Activated naive CD4-positive, alpha-beta T cell treated with anti-CD3 and anti-CD28 coated beads for 36 hours (primary cell): ENCODE results near the gene DNAJC13. TPM values are rescaled to one million over a fixed set of nuclear protein-coding genes. Genes with fewer than 3 reads are reported as not detected.
"Not testable (repeated sequence)": the region's sequence is repeated elsewhere in the genome, so short reads cannot be mapped to it uniquely, and the experiment has no call there.

Source experiments
- CTCF ChIA-PET: fragments of 350-600 bp; sonication (Branson Sonifier 250); formaldehyde crosslinking; loops from one replicate; lab custom pipeline; 2021; ENCODE audit warnings: antibody characterized with exemption; lab: Charles Lee
- DNase-seq: peaks from one replicate; pipeline ENCODE4 v3.0.0-alpha.2; 2020
- H3K27ac Mint-ChIP-seq: one replicate; pipeline ENCODE4 v1.8.0; 2021; ENCODE audit warnings: mild to moderate bottlenecking, mixed read lengths
- H3K27me3 Mint-ChIP-seq: one replicate; pipeline ENCODE4 v1.8.0; 2021; ENCODE audit warnings: low read depth, mixed read lengths
- H3K36me3 Mint-ChIP-seq: one replicate; pipeline ENCODE4 v1.8.0; 2021; ENCODE audit warnings: low read depth, mixed read lengths
- H3K4me1 Mint-ChIP-seq: one replicate; pipeline ENCODE4 v1.8.0; 2021; ENCODE audit warnings: low read depth, mixed read lengths
- H3K4me3 Mint-ChIP-seq: one replicate; pipeline ENCODE4 v1.8.0; 2021; ENCODE audit warnings: mild to moderate bottlenecking, moderate library complexity, mixed read lengths
- H3K9me3 Mint-ChIP-seq: one replicate; pipeline ENCODE4 v1.8.0; 2021; ENCODE audit warnings: mixed read lengths
- intact Hi-C: fragments of 100-400 bp; cut with micrococcal nuclease; formaldehyde crosslinking; loops from one replicate; pipeline ENCODE4 v1.15.1; 2023
- total RNA-seq, 2 experiments: library from RNA; stranded (reverse); gene quantifications; one replicate each; pipeline ENCODE4 v1.2.3, GENCODE V29; 2021

Gene DNAJC13
- total RNA-seq, 2 experiments from 2014 or later: 32.8 to 33.6 TPM

GRCh38 chr3:132555306-132556035, 138.2 kb downstream of the DNAJC13 start:
- CTCF ChIA-PET: no interaction called here
- Mint-ChIP-seq H3K36me3 (peaks cover 5% of the 10 kb centered on the region), H3K27ac (no peak overlapping the region), H3K4me1 (peaks cover 5% of the 10 kb centered on the region), H3K4me3 (no peak overlapping the region), H3K27me3 (no peaks in the 10 kb centered on the region), H3K9me3 (no peaks in the 10 kb centered on the region)
- intact Hi-C loops: no loop called here
- DNase-seq: no peak

- CTCF ChIA-PET, H3K4me1 Mint-ChIP-seq, H3K9me3 Mint-ChIP-seq, H3K27me3 Mint-ChIP-seq, H3K4me3 Mint-ChIP-seq, intact Hi-C loops, H3K27ac Mint-ChIP-seq, H3K36me3 Mint-ChIP-seq, DNase-seq: not testable (repeated sequence)
Observed at GRCh38 chr3:132556036-132556386, 138.7 kb downstream of the DNAJC13 start.

- Mint-ChIP-seq H3K4me3 (no peak overlapping the region), H3K9me3 (no peaks in the 10 kb centered on the region), H3K4me1 (no peaks in the 10 kb centered on the region), H3K36me3 (peaks cover 8% of the 10 kb centered on the region), H3K27ac (no peak overlapping the region), H3K27me3 (no peaks in the 10 kb centered on the region)
- intact Hi-C loops: no loop called here
- no peak for DNase-seq
- CTCF ChIA-PET: interaction anchor here (0.6 kb wide), 1 partner anchor 191 kb away, joined by 3 read pairs; no protein-coding TSS in a partner anchor
Observed at GRCh38 chr3:132556508-132557159, 139.3 kb downstream of the DNAJC13 start.

- DNase-seq: no peak
- peaks cover 3% of the 10 kb centered on the region for H3K9me3 Mint-ChIP-seq
- no peak overlapping the region for H3K27ac Mint-ChIP-seq
- H3K4me3 Mint-ChIP-seq: no peak overlapping the region
- peaks cover 15% of the 10 kb centered on the region for H3K36me3 Mint-ChIP-seq
- H3K27me3 Mint-ChIP-seq: no peaks in the 10 kb centered on the region
- CTCF ChIA-PET: no interaction called here
- H3K4me1 Mint-ChIP-seq: no peaks in the 10 kb centered on the region
- intact Hi-C loops: no loop called here
Observed at GRCh38 chr3:132561003-132561402, 143.7 kb downstream of the DNAJC13 start.

- no peaks in the 10 kb centered on the region for H3K4me1 Mint-ChIP-seq
- peaks cover 3% of the 10 kb centered on the region for H3K9me3 Mint-ChIP-seq
- CTCF ChIA-PET: interaction anchor here (1.3 kb wide), 1 partner anchor 78 kb away, joined by 3 read pairs; no protein-coding TSS in a partner anchor
- H3K27ac Mint-ChIP-seq: no peak overlapping the region
- intact Hi-C loops: no loop called here
- H3K36me3 Mint-ChIP-seq: peaks cover 13% of the 10 kb centered on the region
- H3K4me3 Mint-ChIP-seq: no peak overlapping the region
- no peak for DNase-seq
- no peaks in the 10 kb centered on the region for H3K27me3 Mint-ChIP-seq
Observed at GRCh38 chr3:132563420-132564069, 146.2 kb downstream of the DNAJC13 start.

GRCh38 chr3:132564070-132564465, 146.8 kb downstream of the DNAJC13 start:
- Mint-ChIP-seq H3K27ac (no peak overlapping the region), H3K4me3 (no peak overlapping the region), H3K27me3 (no peaks in the 10 kb centered on the region), H3K36me3 (peaks cover 16% of the 10 kb centered on the region), H3K9me3 (peaks cover 3% of the 10 kb centered on the region), H3K4me1 (peaks cover 2% of the 10 kb centered on the region)
- no peak for DNase-seq
- intact Hi-C loops: no loop called here
- CTCF ChIA-PET: no interaction called here

- Mint-ChIP-seq H3K27ac (no peak overlapping the region), H3K9me3 (peaks cover 1% of the 10 kb centered on the region), H3K4me1 (peaks cover 9% of the 10 kb centered on the region), H3K4me3 (no peak overlapping the region), H3K36me3 (peaks cover 36% of the 10 kb centered on the region), H3K27me3 (no peaks in the 10 kb centered on the region)
- CTCF ChIA-PET: interaction anchor here (0.7 kb wide), 1 partner anchor 248 kb away, joined by 4 read pairs; no protein-coding TSS in a partner anchor
- intact Hi-C loops: no loop called here
- no peak for DNase-seq
Observed at GRCh38 chr3:132568422-132568821, 151.1 kb downstream of the DNAJC13 start.

GRCh38 chr3:132569153-132569552, 151.9 kb downstream of the DNAJC13 start:
- Mint-ChIP-seq H3K4me3 (no peak overlapping the region), H3K27me3 (no peaks in the 10 kb centered on the region), H3K27ac (no peak overlapping the region), H3K9me3 (no peaks in the 10 kb centered on the region), H3K4me1 (peaks cover 9% of the 10 kb centered on the region), H3K36me3 (peaks cover 38% of the 10 kb centered on the region)
- DNase-seq: no peak
- intact Hi-C loops: no loop called here
- CTCF ChIA-PET: no interaction called here

- Mint-ChIP-seq H3K9me3 (no peaks in the 10 kb centered on the region), H3K36me3 (peaks cover 37% of the 10 kb centered on the region), H3K4me3 (no peak overlapping the region), H3K27me3 (no peaks in the 10 kb centered on the region), H3K27ac (no peak overlapping the region), H3K4me1 (peaks cover 9% of the 10 kb centered on the region)
- no peak for DNase-seq
- CTCF ChIA-PET: no interaction called here
- intact Hi-C loops: no loop called here
Observed at GRCh38 chr3:132569580-132569979, 152.3 kb downstream of the DNAJC13 start.

GRCh38 chr3:132570016-132570415, 152.7 kb downstream of the DNAJC13 start:
- no peaks in the 10 kb centered on the region for H3K9me3 Mint-ChIP-seq
- CTCF ChIA-PET: no interaction called here
- no peak overlapping the region for H3K27ac Mint-ChIP-seq
- DNase-seq: no peak
- intact Hi-C loops: no loop called here
- H3K36me3 Mint-ChIP-seq: peaks cover 34% of the 10 kb centered on the region
- H3K4me3 Mint-ChIP-seq: no peak overlapping the region
- peaks cover 9% of the 10 kb centered on the region for H3K4me1 Mint-ChIP-seq
- H3K27me3 Mint-ChIP-seq: no peaks in the 10 kb centered on the region

GRCh38 chr3:132573797-132574211, 156.5 kb downstream of the DNAJC13 start:
- Mint-ChIP-seq H3K4me1 (peaks cover 9% of the 10 kb centered on the region), H3K9me3 (no peaks in the 10 kb centered on the region), H3K27ac (no peak overlapping the region), H3K4me3 (no peak overlapping the region), H3K36me3 (peaks cover 44% of the 10 kb centered on the region), H3K27me3 (no peaks in the 10 kb centered on the region)
- CTCF ChIA-PET: no interaction called here
- DNase-seq: no peak
- intact Hi-C loops: no loop called here

GRCh38 chr3:132587401-132587800, 170.1 kb downstream of the DNAJC13 start:
- intact Hi-C loops: no loop called here
- Mint-ChIP-seq H3K27ac (no peak overlapping the region), H3K27me3 (no peaks in the 10 kb centered on the region), H3K9me3 (peaks cover 3% of the 10 kb centered on the region), H3K36me3 (peaks cover 19% of the 10 kb centered on the region), H3K4me3 (no peak overlapping the region), H3K4me1 (no peaks in the 10 kb centered on the region)
- DNase-seq: no peak
- CTCF ChIA-PET: no interaction called here
